ENCODE data around the gene PIEZO1.

PIEZO1 gene

DNA sequence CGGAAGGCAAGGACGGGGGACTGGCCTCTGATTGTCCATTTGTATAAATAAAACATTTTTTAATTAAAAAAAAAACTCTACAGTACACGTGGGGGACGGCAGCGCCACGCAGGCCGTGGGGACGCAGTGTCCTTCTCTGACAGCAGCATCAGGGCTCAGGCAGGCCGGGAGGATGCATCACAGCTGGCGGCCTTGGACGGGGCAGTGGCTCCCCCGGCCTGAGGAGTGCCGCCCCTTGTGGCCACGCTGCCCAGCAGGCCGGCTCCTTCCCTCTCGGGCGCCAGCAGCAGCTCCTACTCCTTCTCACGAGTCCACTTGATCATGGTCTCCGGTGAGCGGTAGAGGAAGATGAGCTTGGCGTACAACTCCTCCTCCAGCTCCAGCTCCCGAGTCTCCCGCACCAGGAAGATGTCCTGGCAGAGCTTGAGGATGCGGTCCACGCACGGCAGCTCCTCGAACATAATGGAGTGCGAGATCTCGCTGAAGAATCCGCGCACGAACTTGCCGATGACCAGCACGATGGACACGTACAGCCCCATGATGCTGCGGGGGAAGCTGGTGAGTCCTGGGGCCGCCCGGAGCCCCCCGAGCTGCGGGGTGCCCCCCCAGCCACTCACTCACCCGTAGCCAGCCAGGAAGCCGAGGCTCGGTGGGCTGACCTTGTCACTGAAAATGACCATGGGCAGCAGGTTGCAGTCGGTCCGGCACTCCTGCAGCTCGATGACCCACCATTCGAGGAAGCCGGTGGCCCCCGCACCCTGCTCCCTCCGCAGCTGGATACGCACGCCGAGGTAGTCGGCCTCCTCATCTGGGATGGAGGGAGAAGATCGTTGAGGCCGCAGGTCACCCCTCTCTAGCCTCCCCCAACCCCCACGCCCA, 69.5 kb downstream of the PIEZO1 start:
- no peak overlapping the region for H3K27ac ChIP-seq
- no peak for TF ChIP-seq ZFX (IDR thresholded peaks at IDR 0.05; ENCODE audit: borderline replicate concordance)
- TF ChIP-seq CTCF (IDR thresholded peaks at IDR 0.05) = no peak

GRCh38 chr16:88714420-88715302, 70.4 kb downstream of the PIEZO1 start:
- TF ChIP-seq CTCF (IDR thresholded peaks at IDR 0.05) (no peak), ZFX (IDR thresholded peaks at IDR 0.05; ENCODE audit: borderline replicate concordance) (no peak)
- H3K27ac ChIP-seq = no peak overlapping the region

DNA sequence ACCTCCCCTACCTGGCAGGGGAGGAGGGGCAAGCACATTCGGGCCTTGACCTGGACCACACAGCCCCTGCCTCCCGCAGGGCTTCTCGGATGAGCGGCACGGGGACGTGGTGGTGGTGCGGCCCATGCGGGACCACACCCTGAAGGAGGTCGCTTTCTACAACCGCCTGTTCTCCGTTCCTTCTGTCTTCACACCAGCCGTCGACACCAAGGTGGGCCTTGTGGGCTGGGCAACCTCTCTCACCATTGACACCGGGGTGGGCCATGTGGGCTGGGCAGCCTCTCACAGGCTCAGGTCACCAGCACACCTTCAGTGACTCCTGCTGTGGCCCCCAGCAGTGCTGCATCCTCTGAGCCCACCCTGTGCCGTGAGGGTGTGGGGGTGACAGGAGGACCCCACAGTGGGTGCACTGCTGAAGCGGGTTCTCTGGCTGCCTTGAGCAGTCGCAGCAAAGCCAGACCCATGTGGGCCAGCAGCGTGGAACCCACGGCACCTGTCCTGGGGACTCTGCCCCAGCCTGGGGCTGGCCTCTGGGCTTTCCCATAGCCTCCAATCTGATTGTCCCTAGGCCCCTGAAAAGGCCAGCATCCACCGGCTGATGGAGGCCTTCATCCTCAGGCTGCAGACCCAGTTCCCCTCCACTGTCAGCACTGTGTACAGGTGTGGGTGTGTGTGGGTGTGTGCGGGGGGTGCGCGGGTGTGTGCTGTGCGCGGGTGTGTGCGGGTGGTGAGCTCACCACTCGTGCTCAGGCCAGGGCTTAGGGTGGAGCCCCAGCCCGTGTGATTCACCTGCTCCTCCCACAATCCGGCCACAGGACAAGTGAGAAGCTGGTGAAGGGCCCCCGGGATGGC, 71.2 kb downstream of the PIEZO1 start:
- 0 out of 2 replicates have a peak overlapping the region, but pooled peaks have one; percentile 4 for H3K27ac ChIP-seq
- TF ChIP-seq CTCF (IDR thresholded peaks at IDR 0.05) (no peak), ZFX (IDR thresholded peaks at IDR 0.05; ENCODE audit: borderline replicate concordance) (no peak)

GRCh38 chr16:88713054-88713453, 72.0 kb downstream of the PIEZO1 start:
- H3K27ac ChIP-seq = no peak overlapping the region
- TF ChIP-seq CTCF (IDR thresholded peaks at IDR 0.05) (no peak), ZFX (IDR thresholded peaks at IDR 0.05; ENCODE audit: borderline replicate concordance) (no peak)

- no peak overlapping the region for H3K27ac ChIP-seq
- TF ChIP-seq CTCF (IDR thresholded peaks at IDR 0.05) (no peak), ZFX (IDR thresholded peaks at IDR 0.05; ENCODE audit: borderline replicate concordance) (no peak)
Measured at GRCh38 chr16:88712362-88712979, 72.5 kb downstream of the PIEZO1 start.

DNA sequence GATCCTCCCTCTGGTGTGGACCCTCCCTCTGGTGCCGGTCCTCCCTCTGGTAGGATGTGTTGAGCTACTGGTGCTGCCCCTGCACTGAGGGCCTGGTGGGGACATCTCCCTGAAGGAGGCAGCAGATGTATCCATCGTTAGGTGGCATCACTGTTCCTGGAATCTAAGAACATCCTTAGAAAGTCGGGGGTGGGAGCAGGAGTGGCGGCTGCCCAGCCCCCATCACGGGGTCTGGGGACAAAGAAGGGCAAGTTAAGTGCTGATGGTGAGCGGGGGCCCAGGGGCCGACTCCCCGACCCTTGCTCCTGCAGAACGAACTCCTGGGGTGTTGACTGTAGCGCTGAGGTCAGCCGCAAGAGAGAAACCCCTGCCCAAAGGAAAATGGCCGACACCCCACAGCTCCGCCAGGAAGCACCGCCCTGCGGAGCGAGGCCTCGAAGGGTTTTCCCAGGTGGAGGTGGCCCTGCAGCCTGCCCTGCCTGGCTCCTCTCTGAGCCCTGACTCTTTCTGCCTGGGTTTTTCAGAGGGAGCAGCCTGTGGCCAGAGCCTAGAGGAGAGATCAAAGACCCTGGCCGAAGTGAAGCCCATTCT, 73.2 kb downstream of the PIEZO1 start:
- no peak overlapping the region for H3K27ac ChIP-seq
- no peak for TF ChIP-seq ZFX (IDR thresholded peaks at IDR 0.05; ENCODE audit: borderline replicate concordance)
- no peak for TF ChIP-seq CTCF (IDR thresholded peaks at IDR 0.05)

Data from 22Rv1 (cell line).